Ectodermal cell (in vitro differentiated cells): Measurements from ENCODE around the gene ANKRD11.
"Not testable (repeated sequence)": the region's sequence is repeated elsewhere in the genome, so short reads cannot be mapped to it uniquely, and the experiment has no call there.

Experiments
- H3K27ac ChIP-seq: 2 replicates; pipeline ENCODE4 v1.7.0; 2013; ENCODE audit warnings: mild to moderate bottlenecking, low read depth, low read length; ENCODE audit not compliant: insufficient read depth, poor library complexity, severe bottlenecking
- H3K27me3 ChIP-seq: 2 replicates; pipeline ENCODE4 v1.7.0; 2013; ENCODE audit warnings: mild to moderate bottlenecking, low read length; ENCODE audit not compliant: insufficient read depth, control insufficient read depth, poor library complexity, severe bottlenecking
- H3K36me3 ChIP-seq: one replicate; pipeline ENCODE4 v1.7.0; 2013; ENCODE audit warnings: low read length; ENCODE audit not compliant: control insufficient read depth, insufficient read depth
- H3K4me1 ChIP-seq: one replicate; pipeline ENCODE4 v1.7.0; 2013; ENCODE audit warnings: low read length; ENCODE audit not compliant: control insufficient read depth, insufficient read depth
- H3K4me3 ChIP-seq: 2 replicates; pipeline ENCODE4 v1.7.0; 2013; ENCODE audit warnings: low read depth, low read length, control low read depth; ENCODE audit not compliant: insufficient read depth
- H3K9me3 ChIP-seq: 2 replicates; pipeline ENCODE4 v1.7.0; 2013; ENCODE audit warnings: mild to moderate bottlenecking, low read length, moderate library complexity; ENCODE audit not compliant: control insufficient read depth
- WGBS, 2 experiments: methylation state at CpG; one replicate each; pipeline ENCODE4 v1.1.7; 2013; ENCODE audit warnings: missing lambda C conversion rate in 2 of 2; 5-methylcytosine and 5-hydroxymethylcytosine counted together

Gene ANKRD11

GRCh38 chr16:89257757-89258465 is 232.4 kb downstream of the ANKRD11 start:
- Histone ChIP-seq H3K9me3 (no peaks in the 10 kb centered on the region), H3K27ac (no peak overlapping the region), H3K36me3 (no peaks in the 10 kb centered on the region), H3K27me3 (peaks cover 21% of the 10 kb centered on the region), H3K4me1 (no peaks in the 10 kb centered on the region), H3K4me3 (no peak overlapping the region)
- 87 to 89% methylated on average over 18 of the region's 18 CpGs for WGBS, 2 experiments

- 53 to 63% methylated on average over 44 of the region's 44 CpGs for WGBS, 2 experiments
- Histone ChIP-seq H3K4me3 (no peak overlapping the region), H3K36me3 (no peaks in the 10 kb centered on the region), H3K27ac (no peak overlapping the region), H3K4me1 (no peaks in the 10 kb centered on the region), H3K9me3 (no peaks in the 10 kb centered on the region), H3K27me3 (peaks cover 21% of the 10 kb centered on the region)
Measured at GRCh38 chr16:89257281-89257731, 233.1 kb downstream of the ANKRD11 start.

GRCh38 chr16:89256651-89257254 is 233.6 kb downstream of the ANKRD11 start:
- Histone ChIP-seq H3K36me3 (no peaks in the 10 kb centered on the region), H3K27me3 (peaks cover 21% of the 10 kb centered on the region), H3K4me3 (no peak overlapping the region), H3K4me1 (no peaks in the 10 kb centered on the region), H3K9me3 (no peaks in the 10 kb centered on the region), H3K27ac (no peak overlapping the region)
- WGBS, 2 experiments, result 63% methylated on average over 56 to 57 of the region's 57 CpGs

DNA sequence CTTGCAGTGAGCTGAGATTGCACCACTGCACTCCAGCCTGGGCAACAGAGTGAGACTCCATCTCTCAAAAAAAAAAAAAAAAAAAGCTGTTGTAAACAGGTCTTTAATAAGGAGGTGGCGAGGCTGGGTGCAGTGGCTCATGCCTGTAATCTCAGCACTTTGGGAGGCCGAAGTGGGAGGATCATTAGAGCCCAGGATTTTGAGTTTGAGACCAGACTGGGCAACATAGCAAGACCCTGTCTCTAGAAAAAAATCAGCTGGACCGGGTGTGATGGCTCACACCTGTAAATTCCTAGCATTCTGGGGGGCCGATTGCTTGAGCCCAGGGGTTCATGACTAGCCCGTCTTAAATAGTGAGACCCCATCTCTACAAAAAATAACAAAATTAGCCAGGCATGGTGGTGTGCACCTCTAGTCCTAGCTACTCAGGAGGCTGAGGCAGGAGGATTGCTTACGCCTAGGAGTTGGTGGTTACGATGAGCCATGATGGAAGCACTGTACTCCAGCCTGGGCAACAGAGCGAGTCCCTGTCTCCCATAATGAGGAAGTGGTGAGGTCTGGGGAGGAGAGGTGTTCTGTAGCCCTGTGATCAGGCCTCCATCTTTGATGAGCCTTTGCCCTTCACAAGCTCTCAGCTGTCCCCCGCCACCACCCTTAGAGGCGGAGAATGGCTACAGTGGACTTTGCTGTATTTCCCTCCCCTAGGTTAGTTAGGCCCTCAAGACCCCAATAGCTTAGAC is 236.6 kb downstream of the ANKRD11 start:
- Histone ChIP-seq H3K4me3 (no peak overlapping the region), H3K27ac (no peak overlapping the region), H3K27me3 (peaks cover 23% of the 10 kb centered on the region), H3K4me1 (no peaks in the 10 kb centered on the region), H3K36me3 (no peaks in the 10 kb centered on the region), H3K9me3 (no peaks in the 10 kb centered on the region)
- 93% methylated on average over 10 of the region's 10 CpGs for WGBS, 2 experiments

GRCh38 chr16:89248196-89248982 is 242.0 kb downstream of the ANKRD11 start:
- H3K9me3 ChIP-seq, result no peaks in the 10 kb centered on the region
- no peak overlapping the region for H3K4me3 ChIP-seq
- no peaks in the 10 kb centered on the region for H3K4me1 ChIP-seq
- WGBS, 2 experiments, result 77% methylated on average over 69 of the region's 69 CpGs
- peaks cover 24% of the 10 kb centered on the region for H3K27me3 ChIP-seq
- H3K36me3 ChIP-seq, result no peaks in the 10 kb centered on the region
- H3K27ac ChIP-seq, result no peak overlapping the region

- WGBS, 2 experiments, result 2% methylated on average over 45 of the region's 45 CpGs
- H3K9me3 ChIP-seq, H3K4me1 ChIP-seq, H3K27ac ChIP-seq, H3K36me3 ChIP-seq: not testable (repeated sequence)
- Histone ChIP-seq H3K4me3 (peak overlapping the region; percentile 51), H3K27me3 (peaks cover 24% of the 10 kb centered on the region)
Measured at GRCh38 chr16:89247734-89248075, 242.7 kb downstream of the ANKRD11 start.

GRCh38 chr16:89246903-89247733 is 243.2 kb downstream of the ANKRD11 start:
- 5 to 6% methylated on average over 78 of the region's 78 CpGs for WGBS, 2 experiments
- Histone ChIP-seq H3K36me3 (no peaks in the 10 kb centered on the region), H3K4me3 (peak overlapping the region; percentile 51), H3K27me3 (peaks cover 24% of the 10 kb centered on the region), H3K27ac (no peak overlapping the region), H3K4me1 (no peaks in the 10 kb centered on the region), H3K9me3 (no peaks in the 10 kb centered on the region)

GRCh38 chr16:89246383-89246902 is 243.9 kb downstream of the ANKRD11 start:
- Histone ChIP-seq H3K4me1 (no peaks in the 10 kb centered on the region), H3K27me3 (peaks cover 24% of the 10 kb centered on the region), H3K27ac (no peak overlapping the region), H3K4me3 (peak overlapping the region; percentile 51), H3K9me3 (no peaks in the 10 kb centered on the region), H3K36me3 (no peaks in the 10 kb centered on the region)
- WGBS, 2 experiments, result 85 to 88% methylated on average over 13 of the region's 13 CpGs

DNA sequence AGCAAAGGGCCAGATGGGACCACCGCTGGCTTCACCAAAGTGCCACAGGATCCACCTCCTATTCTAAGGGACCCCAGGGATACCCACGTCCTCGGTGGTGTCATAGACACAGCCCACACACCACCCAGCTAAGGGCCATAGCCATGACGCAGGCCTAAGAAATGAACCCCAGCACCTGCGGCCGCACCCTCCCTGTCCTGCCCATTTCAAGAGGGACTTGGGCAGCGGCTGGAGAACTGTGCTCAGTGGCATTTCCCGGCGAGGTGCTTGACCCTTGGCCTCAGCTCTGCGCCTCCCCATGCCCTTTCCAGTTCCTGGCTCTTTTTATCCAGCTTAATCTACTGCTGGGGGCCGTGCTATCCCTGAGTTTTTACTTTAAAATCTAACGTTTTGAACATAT is 245.6 kb downstream of the ANKRD11 start:
- Histone ChIP-seq H3K4me1 (no peaks in the 10 kb centered on the region), H3K9me3 (no peaks in the 10 kb centered on the region), H3K4me3 (no peak overlapping the region), H3K27ac (no peak overlapping the region), H3K36me3 (no peaks in the 10 kb centered on the region), H3K27me3 (peaks cover 24% of the 10 kb centered on the region)
- 80 to 84% methylated on average over 12 of the region's 12 CpGs for WGBS, 2 experiments
